Epithelial cell of esophagus (primary cell): ENCODE measurements around the gene WHRN.

Experiments used
- DNase-seq: peaks from one replicate; pipeline ENCODE4 v3.0.0; 2010; ENCODE audit warnings: low read depth
- H3K4me3 ChIP-seq: 2 replicates; pipeline ENCODE4 v1.5.1; 2011; ENCODE audit warnings: mild to moderate bottlenecking, low read length, control low read depth
- TF ChIP-seq, protein P1 (sequence below): IDR thresholded peaks from 2 replicates; pipeline ENCODE4 v1.5.1; 2011; ENCODE audit warnings: low read depth, mild to moderate bottlenecking, low read length, control low read depth, inconsistent platforms; ENCODE audit not compliant: insufficient read depth; ENCODE audit errors: missing control alignments

Gene WHRN

DNA sequence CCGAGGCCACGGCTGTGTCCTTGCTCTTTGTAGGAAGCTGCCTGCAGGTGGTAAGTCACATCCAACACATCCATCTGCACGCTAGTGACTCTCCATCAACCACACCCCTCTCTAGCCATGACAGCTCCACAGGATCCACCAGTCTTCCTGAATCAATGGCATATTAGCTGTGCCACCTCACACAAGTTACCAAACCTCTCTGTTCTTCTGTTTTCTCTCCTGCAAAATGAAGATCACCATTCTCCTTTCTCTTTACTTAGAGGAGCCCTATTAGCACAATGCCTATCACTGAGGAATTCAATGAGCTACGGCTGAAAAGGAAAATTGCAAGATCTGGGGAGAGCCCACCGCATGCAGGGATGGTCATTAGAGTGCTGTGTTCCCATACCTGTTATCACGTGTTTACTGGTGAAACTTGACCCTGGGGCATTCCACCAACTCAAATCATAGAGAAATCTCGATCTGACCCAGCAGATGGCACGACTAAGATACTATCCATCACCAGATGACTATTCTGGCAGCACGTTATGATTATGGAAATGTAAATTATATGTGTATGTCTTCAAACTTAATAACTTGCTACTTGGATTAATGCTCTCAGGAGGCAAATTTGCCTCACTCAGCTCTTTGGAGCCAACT lies 20.9 kb downstream of the WHRN start:
- no peak overlapping the region for H3K4me3 ChIP-seq
- no peak for DNase-seq
- TF ChIP-seq, protein P1, sequence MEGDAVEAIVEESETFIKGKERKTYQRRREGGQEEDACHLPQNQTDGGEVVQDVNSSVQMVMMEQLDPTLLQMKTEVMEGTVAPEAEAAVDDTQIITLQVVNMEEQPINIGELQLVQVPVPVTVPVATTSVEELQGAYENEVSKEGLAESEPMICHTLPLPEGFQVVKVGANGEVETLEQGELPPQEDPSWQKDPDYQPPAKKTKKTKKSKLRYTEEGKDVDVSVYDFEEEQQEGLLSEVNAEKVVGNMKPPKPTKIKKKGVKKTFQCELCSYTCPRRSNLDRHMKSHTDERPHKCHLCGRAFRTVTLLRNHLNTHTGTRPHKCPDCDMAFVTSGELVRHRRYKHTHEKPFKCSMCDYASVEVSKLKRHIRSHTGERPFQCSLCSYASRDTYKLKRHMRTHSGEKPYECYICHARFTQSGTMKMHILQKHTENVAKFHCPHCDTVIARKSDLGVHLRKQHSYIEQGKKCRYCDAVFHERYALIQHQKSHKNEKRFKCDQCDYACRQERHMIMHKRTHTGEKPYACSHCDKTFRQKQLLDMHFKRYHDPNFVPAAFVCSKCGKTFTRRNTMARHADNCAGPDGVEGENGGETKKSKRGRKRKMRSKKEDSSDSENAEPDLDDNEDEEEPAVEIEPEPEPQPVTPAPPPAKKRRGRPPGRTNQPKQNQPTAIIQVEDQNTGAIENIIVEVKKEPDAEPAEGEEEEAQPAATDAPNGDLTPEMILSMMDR: no peak

- H3K4me3 ChIP-seq: no peak overlapping the region
- TF ChIP-seq, protein P1: no peak
- DNase-seq: no peak
These were observed 21.8 kb downstream of the WHRN start for GRCh38 chr9:114483499-114483898.

- no peak for DNase-seq
- TF ChIP-seq, protein P1: no peak
These were observed 22.7 kb downstream of the WHRN start for GRCh38 chr9:114482593-114482992.

GRCh38 chr9:114481789-114482188 lies 23.5 kb downstream of the WHRN start:
- no peak overlapping the region for H3K4me3 ChIP-seq
- TF ChIP-seq, protein P1: no peak
- DNase-seq: no peak

More at GRCh38 chr9:114482593-114482992, 22.7 kb downstream of the WHRN start:
- no peak overlapping the region for H3K4me3 ChIP-seq

GRCh38 chr9:114480746-114481435 lies 24.4 kb downstream of the WHRN start:
- DNase-seq: no peak
- no peak overlapping the region for H3K4me3 ChIP-seq
- TF ChIP-seq, protein P1: no peak

DNA sequence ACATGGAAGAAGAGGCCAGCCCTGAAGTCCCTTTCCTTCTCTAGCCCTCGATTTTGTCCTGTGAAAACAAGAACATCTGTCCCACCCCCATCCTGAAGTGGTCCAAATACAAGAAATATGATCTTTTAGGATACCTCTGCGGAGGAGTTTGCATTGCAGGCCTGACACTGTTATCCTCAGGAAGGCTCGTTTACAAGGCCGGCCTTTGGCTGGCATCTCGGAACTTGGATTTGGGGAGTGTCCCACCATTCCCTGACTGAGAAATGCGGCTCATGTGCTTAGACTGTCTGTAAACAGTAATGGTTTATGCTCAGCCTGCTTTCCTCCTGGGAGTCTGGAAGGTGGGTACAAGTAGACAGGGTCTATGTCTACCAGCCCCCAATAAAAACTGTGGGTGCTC lies 26.4 kb downstream of the WHRN start:
- DNase-seq: no peak
- TF ChIP-seq, protein P1: no peak

More for the DNA sequence above, 26.4 kb downstream of the WHRN start:
- H3K4me3 ChIP-seq: no peak overlapping the region
